Tibial nerve (tissue), 3 donors: Measurements from ENCODE around the gene APLNR.

ENCODE experiments used
- CTCF ChIP-seq, 5 experiments: fragments of 200-600 bp in 3 of 5; fragments of 450-650 bp in 2 of 5; sonication (generic) in 3 of 5; IDR thresholded peaks; one replicate each; pipeline ENCODE4 v1.5.1; 2016 to 2019; ENCODE audit warnings: antibody characterized with exemption in 5 of 5, mild to moderate bottlenecking in 3 of 5, moderate library complexity in 2 of 5
- POLR2A ChIP-seq, 2 donors: fragments of 450-650 bp; IDR thresholded peaks; one replicate each; pipeline ENCODE4 v1.6.1; 2017; ENCODE audit warnings: antibody characterized with exemption in 2 of 2, mild to moderate bottlenecking in 2 of 2, moderate library complexity in 2 of 2

- TF ChIP-seq POLR2A (IDR thresholded peaks at IDR 0.05) (no peak), CTCF (IDR thresholded peaks at IDR 0.05) (no peak)
These were observed 23.5 kb downstream of the APLNR start for GRCh38 chr11:57213342-57214097.
